Measurements from ENCODE around the gene TLE5. TPM values are rescaled to one million over a fixed set of nuclear protein-coding genes. Genes with fewer than 3 reads are reported as not detected.
A peak's percentile ranks its signal among the peaks of the same experiment; 100 is the strongest.

Gene TLE5
- total and polyA plus RNA-seq, 2 donors (not counting 3 experiments of a cell fraction or from before 2014, with no cell fraction given), result 393 to 574 TPM

GRCh38 chr19:3028305-3029064, 33.8 kb downstream of the TLE5 start:
- POLR2A ChIA-PET, result no interaction called here
- Histone ChIP-seq H3K9me1 (replicated peaks; ENCODE audit: control insufficient read depth, extremely low read depth, insufficient read depth, low read length) (no peaks in the 10 kb centered on the region), H3K27ac (ENCODE audit: insufficient read depth, low read depth, low read length) (no peak overlapping the region), H3K4me1 (ENCODE audit: control insufficient read depth, extremely low read depth, insufficient read depth, low read length) (peaks cover 2% of the 10 kb centered on the region), H3K9me3 (replicated peaks; ENCODE audit: control insufficient read depth, insufficient read depth, low read length) (no peaks in the 10 kb centered on the region), H2AFZ (ENCODE audit: low read depth, low read length) (peak overlapping the region; percentile 62), H4K20me1 (replicated peaks; ENCODE audit: control insufficient read depth, extremely low read depth, insufficient read depth, low read length) (no peaks in the 10 kb centered on the region), H3K9ac (replicated peaks; ENCODE audit: extremely low read depth, insufficient read depth, low read length) (peak overlapping the region; percentile 57), H3K27me3 (ENCODE audit: control insufficient read depth in 2 of 2, insufficient read depth in 2 of 2, low read length in 2 of 2) (peaks cover 1 to 8% of the 10 kb centered on the region in 2 experiments), H3K4me2 (ENCODE audit: insufficient read depth, low read length) (peak overlapping the region; percentile 51), H3K79me2 (ENCODE audit: control insufficient read depth, insufficient read depth, low read length) (no peaks in the 10 kb centered on the region), H3K4me3 (replicated peaks in 1 of 3; ENCODE audit: insufficient read depth in 1 of 3, low read depth in 1 of 3, low read length in 3 of 3) (peak overlapping the region; percentile 63 to 84 (median 81)), H3K36me3 (ENCODE audit: control insufficient read depth in 2 of 2, extremely low read depth in 1 of 2, insufficient read depth in 2 of 2, low read length in 2 of 2) (no peaks in the 10 kb centered on the region)
- intact Hi-C loops (cut with micrococcal nuclease), result no loop called here
- no peak for TF ChIP-seq POLR2AphosphoS5 (IDR thresholded peaks at IDR 0.05; ENCODE audit: insufficient read depth, low read depth, low read length)
- no peak for TF ChIP-seq GATA2 (IDR thresholded peaks at IDR 0.05; ENCODE audit: insufficient read depth, insufficient read length, low read depth, low read length)
- no peak for TF ChIP-seq MYC (IDR thresholded peaks at IDR 0.05; ENCODE audit: low read depth, low read length)
- peak; percentile 13 for TF ChIP-seq EZH2 (IDR thresholded peaks at IDR 0.05; ENCODE audit: borderline replicate concordance, low read depth, low read length, severe bottlenecking)
- CTCF ChIA-PET, result interaction anchor here (0.9 to 3.2 kb wide), 5 partner anchors 7 to 66 kb away, joined by 3 to 11 read pairs (median 5); no protein-coding TSS in a partner anchor
- TSS peak; percentile 25 for BruUV-seq (replicated peaks)
- dilution Hi-C loops (cut with MboI; ENCODE audit: extremely low pct_ligation_motif_present, low sequenced_read_pairs), result no loop called here
- DNase-seq (ENCODE audit: low read depth, low spot score) (no peak), FAIRE-seq (no peak)

GRCh38 chr19:3027981-3028304, 34.4 kb downstream of the TLE5 start:
- no peak for FAIRE-seq
- H3K4me2 ChIP-seq (ENCODE audit: insufficient read depth, low read length), result no peak overlapping the region
- no peaks in the 10 kb centered on the region for H3K9me3 ChIP-seq (replicated peaks; ENCODE audit: control insufficient read depth, insufficient read depth, low read length)

More at GRCh38 chr19:3027981-3028304, 34.4 kb downstream of the TLE5 start:
- Histone ChIP-seq H3K27me3 (ENCODE audit: control insufficient read depth in 2 of 2, insufficient read depth in 2 of 2, low read length in 2 of 2) (peaks cover 1 to 8% of the 10 kb centered on the region in 2 experiments), H3K36me3 (ENCODE audit: control insufficient read depth in 2 of 2, extremely low read depth in 1 of 2, insufficient read depth in 2 of 2, low read length in 2 of 2) (no peaks in the 10 kb centered on the region), H3K9me1 (replicated peaks; ENCODE audit: control insufficient read depth, extremely low read depth, insufficient read depth, low read length) (no peaks in the 10 kb centered on the region), H3K79me2 (ENCODE audit: control insufficient read depth, insufficient read depth, low read length) (no peaks in the 10 kb centered on the region), H3K4me3 (replicated peaks in 1 of 3; ENCODE audit: insufficient read depth in 1 of 3, low read depth in 1 of 3, low read length in 3 of 3) (peak overlapping the region in 2 of 3 experiments; percentile 2 to 81), H3K4me1 (ENCODE audit: control insufficient read depth, extremely low read depth, insufficient read depth, low read length) (peaks cover 2% of the 10 kb centered on the region), H3K27ac (ENCODE audit: insufficient read depth, low read depth, low read length) (no peak overlapping the region), H3K9ac (replicated peaks; ENCODE audit: extremely low read depth, insufficient read depth, low read length) (no peak overlapping the region), H4K20me1 (replicated peaks; ENCODE audit: control insufficient read depth, extremely low read depth, insufficient read depth, low read length) (no peaks in the 10 kb centered on the region), H2AFZ (ENCODE audit: low read depth, low read length) (no peak overlapping the region)
- intact Hi-C loops (cut with micrococcal nuclease) (no loop called here), dilution Hi-C loops (cut with MboI; ENCODE audit: extremely low pct_ligation_motif_present, low sequenced_read_pairs) (no loop called here)
- ChIA-PET CTCF (interaction anchor here (1.2 to 3.2 kb wide), 4 partner anchors 8 to 65 kb away, joined by 3 to 11 read pairs (median 6); no protein-coding TSS in a partner anchor), POLR2A (no interaction called here)
- no peak for DNase-seq (ENCODE audit: low read depth, low spot score)
- BruUV-seq (replicated peaks), result no TSS peak
- TF ChIP-seq EZH2 (IDR thresholded peaks at IDR 0.05; ENCODE audit: borderline replicate concordance, low read depth, low read length, severe bottlenecking), result no peak
- no peak for TF ChIP-seq POLR2AphosphoS5 (IDR thresholded peaks at IDR 0.05; ENCODE audit: insufficient read depth, low read depth, low read length)
- TF ChIP-seq GATA2 (IDR thresholded peaks at IDR 0.05; ENCODE audit: insufficient read depth, insufficient read length, low read depth, low read length), result no peak
- TF ChIP-seq JUN (IDR thresholded peaks at IDR 0.05; ENCODE audit: borderline replicate concordance, insufficient read depth, insufficient read length, low read depth), result no peak
- no peak for TF ChIP-seq POLR2A (IDR thresholded peaks at IDR 0.05; ENCODE audit: low read depth, low read length)
- TF ChIP-seq FOS (IDR thresholded peaks at IDR 0.05; ENCODE audit: borderline replicate concordance, insufficient read depth, low read length), result no peak
- no peak for TF ChIP-seq MAX (IDR thresholded peaks at IDR 0.05; ENCODE audit: insufficient read depth, insufficient read length)
- TF ChIP-seq CTCF (IDR thresholded peaks at IDR 0.05; ENCODE audit: extremely low read depth in 1 of 2, insufficient read depth in 1 of 2, low read depth in 1 of 2, low read length in 2 of 2), result no peak
- TF ChIP-seq MYC (IDR thresholded peaks at IDR 0.05; ENCODE audit: low read depth, low read length), result no peak

Measured in endothelial cell of umbilical vein (primary cell).